OCI-LY7 (cell line): Measurements from ENCODE around the gene AUTS2. TPM values are rescaled to one million over a fixed set of nuclear protein-coding genes. Genes with fewer than 3 reads are reported as not detected.

Source experiments
- BruUV-seq: library from RNA; stranded (reverse); fragments of 400-500 nt; replicated peaks from 2 replicates; lab custom pipeline; 2021; lab: Mats Ljungman, UMichigan
- CTCF ChIA-PET: fragments of 300-600 bp; sonication (Branson Sonifier 250); formaldehyde crosslinking; loops from one replicate; lab custom pipeline; 2022; ENCODE audit warnings: antibody characterized with exemption; ENCODE audit not compliant: unreplicated experiment; lab: Charles Lee
- POLR2A ChIA-PET: fragments of 300-600 bp; sonication (Branson Sonifier 250); formaldehyde crosslinking; loops from one replicate; lab custom pipeline; 2022; ENCODE audit warnings: antibody characterized with exemption; lab: Charles Lee
- DNase-seq: peaks from one replicate; pipeline ENCODE4 v3.0.0-alpha.2; 2015; ENCODE audit warnings: low spot score
- H2AFZ ChIP-seq: fragments of 200-600 bp; sonication (generic), shearing (Covaris generic); 2 replicates; pipeline ENCODE4 v1.6.1; 2014; ENCODE audit warnings: mild to moderate bottlenecking, antibody characterized with exemption, low read length, moderate library complexity
- H3K27ac ChIP-seq: fragments of 200-600 bp; sonication (generic); 2 replicates; pipeline ENCODE4 v1.5.1; 2014; ENCODE audit warnings: mixed run types, low read depth, mild to moderate bottlenecking, moderate library complexity, low read length, inconsistent platforms; ENCODE audit not compliant: poor library complexity, severe bottlenecking
- H3K36me3 ChIP-seq: fragments of 200-600 bp; sonication (generic); 2 replicates; pipeline ENCODE4 v1.6.1; 2014; ENCODE audit warnings: mild to moderate bottlenecking, antibody characterized with exemption, low read length, moderate library complexity, mixed read lengths; ENCODE audit not compliant: insufficient read depth
- H3K4me1 ChIP-seq: fragments of 200-600 bp; sonication (generic); 2 replicates; pipeline ENCODE4 v1.5.1; 2014; ENCODE audit warnings: mild to moderate bottlenecking, low read length; ENCODE audit not compliant: insufficient read depth, poor library complexity, severe bottlenecking
- H3K4me2 ChIP-seq: fragments of 200-600 bp; sonication (generic); 2 replicates; pipeline ENCODE4 v1.6.1; 2014; ENCODE audit warnings: mild to moderate bottlenecking, low read length
- H3K4me3 ChIP-seq: fragments of 200-600 bp; sonication (generic); 2 replicates; pipeline ENCODE4 v1.5.1; 2014; ENCODE audit warnings: mild to moderate bottlenecking, low read depth, low read length; ENCODE audit not compliant: poor library complexity, severe bottlenecking
- H3K79me2 ChIP-seq: fragments of 200-600 bp; sonication (generic); 2 replicates; pipeline ENCODE4 v1.6.1; 2016; ENCODE audit warnings: low read depth, mild to moderate bottlenecking, low read length, moderate library complexity, mixed read lengths; ENCODE audit not compliant: insufficient read depth
- H3K9me2 ChIP-seq: fragments of 200-600 bp; sonication (generic); 2 replicates; pipeline ENCODE4 v1.6.1; 2016; ENCODE audit warnings: mild to moderate bottlenecking, low read length, mixed read lengths; ENCODE audit not compliant: insufficient read depth
- H3K9me3 ChIP-seq: fragments of 200-600 bp; sonication (generic); 2 replicates; pipeline ENCODE4 v1.6.1; 2014; ENCODE audit warnings: mild to moderate bottlenecking, mixed run types, low read length, mixed read lengths
- H4K20me1 ChIP-seq: fragments of 200-600 bp; sonication (generic); 2 replicates; pipeline ENCODE4 v1.6.1; 2014; ENCODE audit warnings: mild to moderate bottlenecking, antibody characterized with exemption, low read length, moderate library complexity, mixed read lengths; ENCODE audit not compliant: insufficient read depth
- EZH2phosphoT487 ChIP-seq: fragments of 200-600 bp; sonication (generic); IDR thresholded peaks from 2 replicates; pipeline ENCODE4 v1.6.1; 2018; ENCODE audit warnings: low read depth, borderline replicate concordance, mild to moderate bottlenecking, mixed run types, antibody characterized with exemption, low read length, moderate library complexity, mixed read lengths
- intact Hi-C: fragments of 100-400 bp; cut with micrococcal nuclease; formaldehyde crosslinking; loops from one replicate; pipeline ENCODE4 v1.10.0; 2022; ENCODE audit not compliant: unreplicated experiment
- total RNA-seq, 2 experiments: library from RNA; depleted of rRNA in 1 of 2; stranded (reverse); fragments of >200 nt in 1 of 2; shearing (Covaris generic) in 1 of 2; gene quantifications; 2 replicates each; pipeline ENCODE4 v1.2.3, GENCODE V29; 2014 to 2022
- TF ChIP-seq, protein P1 (sequence below): fragments of 200-600 bp; sonication (generic); conservative IDR thresholded peaks from 2 replicates; pipeline ENCODE4 v1.5.1; 2014; ENCODE audit warnings: mild to moderate bottlenecking, antibody characterized with exemption, low read length, moderate library complexity, mixed read lengths

The AUTS2 gene
- total RNA-seq, 2 experiments from 2014 or later = 37.9 to 78.5 TPM

DNA sequence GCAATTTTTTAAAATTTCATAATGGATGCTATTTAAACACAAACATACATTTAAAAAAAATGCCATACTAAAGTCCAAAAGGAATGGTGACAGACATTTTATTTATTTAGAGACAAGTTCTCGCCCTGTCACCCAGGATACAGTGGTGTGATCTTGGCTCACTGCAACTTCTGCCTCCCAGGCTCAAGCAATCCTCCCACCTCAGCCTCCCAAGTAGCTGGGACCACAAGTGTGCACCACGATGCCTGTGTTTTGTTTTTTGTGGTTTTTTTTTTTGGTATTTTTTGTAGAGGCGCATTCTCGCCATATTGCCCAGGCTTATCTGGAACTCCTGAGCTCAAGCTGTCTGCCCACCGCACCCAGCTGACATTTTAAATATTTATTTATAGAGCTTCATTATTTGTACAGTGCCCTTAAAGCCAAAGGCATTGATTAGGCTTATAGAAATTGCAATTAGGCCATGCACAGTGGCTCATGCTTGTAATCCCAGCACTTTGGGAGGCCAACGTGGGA, 703.5 kb downstream of the AUTS2 start:
- Histone ChIP-seq H3K4me3 (no peak overlapping the region), H3K4me2 (no peak overlapping the region), H3K79me2 (no peaks in the 10 kb centered on the region), H2AFZ (no peak overlapping the region), H4K20me1 (no peaks in the 10 kb centered on the region), H3K27ac (no peak overlapping the region), H3K9me2 (no peaks in the 10 kb centered on the region), H3K4me1 (no peaks in the 10 kb centered on the region), H3K9me3 (no peaks in the 10 kb centered on the region), H3K36me3 (no peaks in the 10 kb centered on the region)
- TF ChIP-seq EZH2phosphoT487 = no peak
- TF ChIP-seq, protein P1, sequence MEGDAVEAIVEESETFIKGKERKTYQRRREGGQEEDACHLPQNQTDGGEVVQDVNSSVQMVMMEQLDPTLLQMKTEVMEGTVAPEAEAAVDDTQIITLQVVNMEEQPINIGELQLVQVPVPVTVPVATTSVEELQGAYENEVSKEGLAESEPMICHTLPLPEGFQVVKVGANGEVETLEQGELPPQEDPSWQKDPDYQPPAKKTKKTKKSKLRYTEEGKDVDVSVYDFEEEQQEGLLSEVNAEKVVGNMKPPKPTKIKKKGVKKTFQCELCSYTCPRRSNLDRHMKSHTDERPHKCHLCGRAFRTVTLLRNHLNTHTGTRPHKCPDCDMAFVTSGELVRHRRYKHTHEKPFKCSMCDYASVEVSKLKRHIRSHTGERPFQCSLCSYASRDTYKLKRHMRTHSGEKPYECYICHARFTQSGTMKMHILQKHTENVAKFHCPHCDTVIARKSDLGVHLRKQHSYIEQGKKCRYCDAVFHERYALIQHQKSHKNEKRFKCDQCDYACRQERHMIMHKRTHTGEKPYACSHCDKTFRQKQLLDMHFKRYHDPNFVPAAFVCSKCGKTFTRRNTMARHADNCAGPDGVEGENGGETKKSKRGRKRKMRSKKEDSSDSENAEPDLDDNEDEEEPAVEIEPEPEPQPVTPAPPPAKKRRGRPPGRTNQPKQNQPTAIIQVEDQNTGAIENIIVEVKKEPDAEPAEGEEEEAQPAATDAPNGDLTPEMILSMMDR = no peak
- no peak for DNase-seq
- no TSS peak for BruUV-seq
- ChIA-PET POLR2A (interaction anchor here (0.7 to 1.2 kb wide), 3 partner anchors 16 to 1995 kb away, joined by 3 to 5 read pairs (median 4); no protein-coding TSS in a partner anchor), CTCF (no interaction called here)
- intact Hi-C loops = no loop called here

DNA sequence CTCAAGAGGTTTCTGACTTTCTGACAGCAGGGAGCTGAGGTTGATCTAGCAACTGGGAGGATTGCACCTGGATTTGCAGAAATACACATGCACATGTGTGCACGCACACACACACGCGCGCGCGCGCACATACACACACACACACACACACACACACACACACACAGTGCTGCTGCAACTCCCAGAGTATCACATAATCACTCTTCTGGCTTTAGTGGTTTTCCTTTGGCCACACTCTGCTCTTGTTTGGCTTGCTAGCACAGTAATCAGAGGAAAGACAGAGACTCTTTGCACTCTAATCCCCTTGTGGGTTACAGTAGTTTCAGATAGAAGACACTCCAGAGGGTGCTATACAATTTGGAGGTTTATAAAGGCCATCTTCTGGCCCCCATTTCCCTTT, 705.0 kb downstream of the AUTS2 start:
- Histone ChIP-seq H2AFZ (no peak overlapping the region), H3K36me3 (no peaks in the 10 kb centered on the region), H3K79me2 (no peaks in the 10 kb centered on the region), H3K4me1 (no peaks in the 10 kb centered on the region), H3K9me2 (no peaks in the 10 kb centered on the region), H4K20me1 (no peaks in the 10 kb centered on the region), H3K27ac (no peak overlapping the region), H3K4me2 (no peak overlapping the region), H3K9me3 (no peaks in the 10 kb centered on the region), H3K4me3 (no peak overlapping the region)
- ChIA-PET CTCF (no interaction called here), POLR2A (interaction anchor here (0.6 to 0.7 kb wide), 2 partner anchors 13 to 140 kb away, joined by 3 read pairs; no protein-coding TSS in a partner anchor)
- DNase-seq = no peak
- TF ChIP-seq, protein P1 = no peak
- no peak for TF ChIP-seq EZH2phosphoT487
- BruUV-seq = no TSS peak
- intact Hi-C loops = no loop called here

DNA sequence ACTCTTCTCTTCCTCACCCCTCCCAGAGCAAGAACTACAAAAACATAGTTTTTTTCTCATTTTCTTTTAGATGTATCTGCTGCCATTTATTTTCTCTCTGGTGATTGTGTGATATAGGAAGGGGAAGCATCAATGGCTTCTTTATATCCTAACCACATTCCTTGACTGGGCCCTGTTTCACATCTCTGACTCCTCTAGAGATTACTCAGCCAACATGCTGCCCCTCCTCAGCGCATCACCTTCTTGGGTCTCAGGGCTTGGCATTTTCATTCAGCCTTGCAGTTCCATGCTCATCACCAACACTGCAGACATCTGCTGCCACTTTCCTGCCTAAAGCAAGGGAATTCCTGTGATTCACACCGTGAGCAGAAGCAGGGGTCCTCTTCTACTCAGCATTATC, 705.5 kb downstream of the AUTS2 start:
- no peak for DNase-seq
- Histone ChIP-seq H3K9me2 (no peaks in the 10 kb centered on the region), H4K20me1 (no peaks in the 10 kb centered on the region), H3K79me2 (no peaks in the 10 kb centered on the region), H3K4me2 (no peak overlapping the region), H3K36me3 (no peaks in the 10 kb centered on the region), H2AFZ (no peak overlapping the region), H3K9me3 (no peaks in the 10 kb centered on the region), H3K27ac (no peak overlapping the region), H3K4me1 (no peaks in the 10 kb centered on the region), H3K4me3 (no peak overlapping the region)
- intact Hi-C loops = no loop called here
- TF ChIP-seq, protein P1 = no peak
- TF ChIP-seq EZH2phosphoT487 = no peak
- no TSS peak for BruUV-seq
- ChIA-PET POLR2A (no interaction called here), CTCF (no interaction called here)
